MM.1S (cell line): ENCODE results near the gene CRTC3.

ENCODE experiments used
- DNase-seq: peaks from one replicate; pipeline ENCODE4 v3.0.0-alpha.2; 2015
- H2AFZ ChIP-seq: fragments of 300-600 bp; sonication (generic); 2 replicates; pipeline ENCODE4 v1.6.0; 2016; ENCODE audit warnings: antibody characterized with exemption, low read length
- H3F3A ChIP-seq: fragments of 300-600 bp; sonication (generic); 2 replicates; pipeline ENCODE4 v1.6.1; 2016; ENCODE audit warnings: mild to moderate bottlenecking, antibody characterized with exemption, low read length, moderate library complexity, mixed read lengths; ENCODE audit not compliant: insufficient read depth
- H3K27ac ChIP-seq: fragments of 300-600 bp; sonication (generic); 2 replicates; pipeline ENCODE4 v1.5.1; 2016; ENCODE audit warnings: mild to moderate bottlenecking, low read length
- H3K27me3 ChIP-seq: fragments of 300-600 bp; sonication (generic); replicated peaks from 2 replicates; pipeline ENCODE4 v1.6.0; 2016; ENCODE audit warnings: low read length; ENCODE audit not compliant: insufficient read depth
- H3K36me3 ChIP-seq: fragments of 300-600 bp; sonication (generic); replicated peaks from 2 replicates; pipeline ENCODE4 v1.6.1; 2016; ENCODE audit warnings: mild to moderate bottlenecking, low read length, mixed read lengths; ENCODE audit not compliant: insufficient read depth
- H3K4me1 ChIP-seq: fragments of 300-600 bp; sonication (generic); 2 replicates; pipeline ENCODE4 v1.6.1; 2016; ENCODE audit warnings: low read length, mixed read lengths
- H3K4me2 ChIP-seq: fragments of 300-600 bp; sonication (generic); 2 replicates; pipeline ENCODE4 v1.6.0; 2016; ENCODE audit warnings: low read depth, low read length
- H3K4me3 ChIP-seq: fragments of 300-600 bp; sonication (generic); 2 replicates; pipeline ENCODE4 v1.5.1; 2016; ENCODE audit warnings: low read length, mixed read lengths
- H3K79me2 ChIP-seq: fragments of 300-600 bp; sonication (generic); 2 replicates; pipeline ENCODE4 v1.6.1; 2016; ENCODE audit warnings: mixed run types, low read length, mixed read lengths
- H3K9ac ChIP-seq: fragments of 300-600 bp; sonication (generic); 2 replicates; pipeline ENCODE4 v1.6.1; 2016; ENCODE audit warnings: low read length, mixed read lengths
- H3K9me2 ChIP-seq: fragments of 300-600 bp; sonication (generic); replicated peaks from 2 replicates; pipeline ENCODE4 v1.6.1; 2016; ENCODE audit warnings: mild to moderate bottlenecking, low read length, mixed read lengths; ENCODE audit not compliant: insufficient read depth
- H3K9me3 ChIP-seq: fragments of 300-600 bp; sonication (generic); replicated peaks from 2 replicates; pipeline ENCODE4 v1.6.1; 2016; ENCODE audit warnings: mild to moderate bottlenecking, low read length, mixed read lengths; ENCODE audit not compliant: insufficient read depth
- H4K20me1 ChIP-seq: fragments of 300-600 bp; sonication (generic); 2 replicates; pipeline ENCODE4 v1.6.1; 2016; ENCODE audit warnings: mild to moderate bottlenecking, low read length, moderate library complexity, mixed read lengths; ENCODE audit not compliant: insufficient read depth
- CTCF ChIP-seq: fragments of 300-600 bp; sonication (generic); IDR thresholded peaks from 2 replicates; pipeline ENCODE4 v1.5.1; 2016; ENCODE audit warnings: antibody characterized with exemption, low read length, mixed read lengths
- EZH2 ChIP-seq: fragments of 300-600 bp; sonication (generic); optimal IDR thresholded peaks from 2 replicates; pipeline ENCODE3; 2017; ENCODE audit warnings: low read depth, mild to moderate bottlenecking, antibody characterized with exemption, low read length, mixed read lengths
- EZH2phosphoT487 ChIP-seq: fragments of 300-600 bp; sonication (generic); IDR thresholded peaks from 2 replicates; pipeline ENCODE4 v1.6.1; 2018; ENCODE audit warnings: antibody characterized with exemption, low read length

CRTC3 gene

DNA sequence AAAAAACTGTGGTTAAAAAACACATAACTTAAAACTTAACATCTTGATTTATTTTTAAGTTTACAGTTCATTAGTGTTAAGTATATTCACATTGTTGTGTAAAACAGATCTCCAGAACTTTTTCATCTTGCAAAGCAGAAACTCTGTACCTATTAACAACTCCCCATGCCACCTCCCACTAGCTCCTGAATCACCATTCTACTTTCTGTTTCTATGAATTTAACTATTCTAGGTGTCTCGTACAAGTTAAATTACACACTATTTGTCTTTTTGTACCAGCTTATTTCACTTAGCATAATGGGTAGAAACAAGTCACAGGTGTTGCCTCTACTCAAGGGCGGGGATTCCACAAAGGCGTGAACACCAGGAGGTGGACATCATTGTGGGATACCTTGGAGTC, 43.2 kb downstream of the CRTC3 start:
- Histone ChIP-seq H3K4me3 (no peak overlapping the region), H3K36me3 (no peaks in the 10 kb centered on the region), H3K79me2 (no peaks in the 10 kb centered on the region), H4K20me1 (no peaks in the 10 kb centered on the region), H3K4me2 (no peak overlapping the region), H3K9me3 (no peaks in the 10 kb centered on the region), H3F3A (no peaks in the 10 kb centered on the region; the same call in 1 of the 2 replicates), H3K9ac (no peak overlapping the region), H3K4me1 (no peaks in the 10 kb centered on the region), H3K27ac (no peak overlapping the region), H2AFZ (no peak overlapping the region), H3K9me2 (no peaks in the 10 kb centered on the region), H3K27me3 (no peaks in the 10 kb centered on the region)
- DNase-seq = no peak
- no peak for TF ChIP-seq CTCF

DNA sequence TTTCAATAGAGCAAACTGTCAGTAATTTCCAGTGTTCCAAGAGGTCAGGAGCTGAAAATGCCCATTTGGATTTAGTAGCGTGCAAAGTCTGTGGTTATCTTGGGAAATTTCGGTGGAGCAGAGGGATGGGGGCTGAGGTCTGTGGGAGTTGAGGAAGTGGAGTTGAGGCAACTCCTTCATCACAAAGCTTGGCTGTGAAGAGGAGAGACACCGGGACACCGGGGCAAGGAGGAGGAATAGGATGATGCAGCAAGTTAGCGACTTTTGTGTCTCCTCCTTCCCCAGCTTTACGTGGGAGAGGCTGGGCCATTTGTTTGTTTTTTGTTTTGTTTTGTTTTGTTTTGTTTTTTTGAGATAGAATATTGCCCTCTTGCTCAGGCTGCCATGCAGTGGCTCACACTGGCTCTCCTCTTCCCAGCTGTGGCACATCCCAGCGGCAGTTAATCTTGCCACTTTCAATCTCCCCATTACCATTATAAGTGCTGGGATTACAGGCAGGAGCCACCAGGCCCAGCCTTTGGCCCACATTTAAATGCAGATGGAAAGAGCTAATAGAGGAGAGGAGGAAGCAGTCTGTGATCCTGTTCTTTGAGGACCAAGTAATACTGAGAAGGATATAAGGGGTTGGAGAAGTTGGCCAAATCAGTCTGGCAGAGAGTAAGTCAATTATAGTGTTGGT, 47.1 kb downstream of the CRTC3 start:
- TF ChIP-seq EZH2 (no peak), EZH2phosphoT487 (no peak), CTCF (no peak)
- Histone ChIP-seq H2AFZ (no peak overlapping the region), H3K9me2 (no peaks in the 10 kb centered on the region), H3K4me1 (no peaks in the 10 kb centered on the region), H3K36me3 (no peaks in the 10 kb centered on the region), H3K9ac (no peak overlapping the region), H3K79me2 (no peaks in the 10 kb centered on the region), H3K9me3 (no peaks in the 10 kb centered on the region), H3K4me3 (no peak overlapping the region), H3K4me2 (no peak overlapping the region), H3F3A (no peaks in the 10 kb centered on the region; the same call in 1 of the 2 replicates), H3K27ac (no peak overlapping the region), H3K27me3 (no peaks in the 10 kb centered on the region), H4K20me1 (no peaks in the 10 kb centered on the region)
- no peak for DNase-seq

GRCh38 chr15:90579213-90579612, 49.5 kb downstream of the CRTC3 start:
- no peaks in the 10 kb centered on the region for H3K4me1 ChIP-seq
- no peak for DNase-seq
- H3K79me2 ChIP-seq = no peaks in the 10 kb centered on the region
- no peaks in the 10 kb centered on the region for H3K36me3 ChIP-seq
- H3K4me3 ChIP-seq = no peak overlapping the region
- H3K27me3 ChIP-seq = no peaks in the 10 kb centered on the region
- H3F3A ChIP-seq = no peaks in the 10 kb centered on the region; the same call in 1 of the 2 replicates
- H3K4me2 ChIP-seq = no peak overlapping the region
- H4K20me1 ChIP-seq = no peaks in the 10 kb centered on the region
- TF ChIP-seq CTCF (no peak), EZH2 (no peak), EZH2phosphoT487 (no peak)
- H3K9me2 ChIP-seq = no peaks in the 10 kb centered on the region
- H2AFZ ChIP-seq = no peak overlapping the region
- H3K9me3 ChIP-seq = no peaks in the 10 kb centered on the region
- H3K9ac ChIP-seq = no peak overlapping the region
- no peak overlapping the region for H3K27ac ChIP-seq
